Hypothalamus (tissue), 51 donors: ENCODE results near the gene ASIC2.

Experiments
- DNase-seq, 51 donors: peaks; one replicate each; lab custom pipeline; 2025; lab: John Stamatoyannopoulos, UW

Gene ASIC2

DNA sequence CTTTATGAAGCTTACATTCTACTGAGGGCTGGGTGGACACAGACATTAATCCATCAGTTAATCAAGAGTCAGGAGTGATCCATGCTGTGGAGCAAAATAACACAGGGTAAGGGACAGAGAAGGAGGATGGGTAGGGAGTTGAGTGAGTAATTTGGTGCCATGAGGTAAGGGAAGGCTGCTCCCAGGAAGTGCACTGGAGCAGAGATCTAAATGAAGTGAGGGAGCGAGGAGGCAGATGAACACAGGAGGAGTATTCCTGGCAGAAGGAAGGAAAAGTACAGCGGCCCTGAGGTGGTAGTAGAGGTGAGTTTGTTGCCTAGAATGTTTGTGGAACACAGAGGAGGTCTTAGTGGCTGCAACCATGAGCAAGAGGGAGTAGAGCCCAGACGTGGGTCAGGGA, 34.8 kb downstream of the ASIC2 start:
- no peak for DNase-seq

DNA sequence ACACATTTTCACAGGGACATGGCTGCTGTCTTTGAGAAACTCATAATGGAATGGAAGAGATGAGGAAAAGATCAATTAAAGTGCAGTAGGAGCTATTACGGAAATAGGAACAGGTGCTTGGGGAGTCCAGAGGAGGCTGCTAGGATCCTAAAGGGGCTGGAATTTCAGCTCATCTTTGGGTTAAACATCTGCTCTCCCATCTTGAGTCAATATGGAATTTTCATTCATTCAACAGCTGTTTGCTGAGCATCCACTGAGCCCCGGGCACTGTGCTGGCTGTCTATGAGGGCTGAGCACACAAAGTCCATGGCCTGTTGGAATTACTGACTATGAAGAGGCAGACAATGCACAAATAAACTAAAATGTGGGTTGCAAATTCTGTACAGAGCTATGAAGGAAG, 47.9 kb downstream of the ASIC2 start:
- no peak for DNase-seq

DNA sequence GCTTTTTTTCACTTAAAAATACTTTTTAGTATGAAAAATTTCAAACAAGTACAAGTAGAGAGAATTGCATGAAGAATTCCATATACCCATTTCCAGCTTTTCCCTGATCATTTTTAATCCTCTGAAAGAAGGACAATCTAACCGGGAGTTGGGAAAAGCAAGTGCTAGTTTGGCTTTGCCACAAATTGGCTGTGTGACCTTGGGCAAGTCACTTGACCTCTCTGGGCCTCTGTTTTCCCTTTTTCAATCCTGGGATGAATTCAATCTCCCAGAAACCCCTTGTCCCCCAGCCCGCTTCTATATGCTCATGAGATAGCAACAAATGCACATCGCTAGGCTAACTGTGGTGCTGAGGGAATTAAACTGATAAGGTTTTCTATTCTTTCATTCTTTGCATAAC, 49.4 kb downstream of the ASIC2 start:
- no peak for DNase-seq

DNA sequence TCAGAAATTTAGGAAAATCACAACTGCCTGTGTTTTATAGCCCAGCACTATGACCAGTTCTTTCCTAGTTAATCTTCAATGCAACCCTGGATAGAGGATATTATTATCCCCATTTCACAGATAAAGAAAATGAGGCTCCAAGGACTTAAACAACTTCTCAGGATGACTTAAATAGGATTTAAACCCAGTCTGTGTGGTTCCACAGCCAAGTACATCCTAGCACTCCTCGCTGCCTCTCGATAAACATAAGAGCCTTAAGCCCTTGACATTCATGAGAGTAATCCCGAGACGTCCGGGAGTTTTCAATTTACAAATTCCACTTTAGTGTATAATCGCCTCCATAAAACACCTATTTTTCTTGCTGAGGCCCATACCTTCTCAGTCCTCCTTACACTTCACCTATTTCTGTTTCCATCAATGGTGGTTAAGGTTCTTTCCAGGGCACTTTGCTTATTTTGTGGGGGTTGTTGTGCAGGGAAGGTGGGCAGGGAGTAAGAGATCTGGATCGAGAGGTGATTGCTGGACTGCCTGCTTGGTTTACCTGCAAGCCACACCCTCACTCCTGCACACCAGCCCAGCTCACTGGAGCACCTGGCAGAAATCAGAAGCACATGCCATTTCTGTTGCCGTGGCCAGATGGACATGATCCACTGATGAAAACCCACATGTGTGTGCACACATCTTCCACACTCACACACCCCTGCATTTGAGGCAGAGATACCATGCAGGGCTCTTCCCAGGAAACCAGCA, 50.5 kb downstream of the ASIC2 start:
- DNase-seq, result no peak

DNA sequence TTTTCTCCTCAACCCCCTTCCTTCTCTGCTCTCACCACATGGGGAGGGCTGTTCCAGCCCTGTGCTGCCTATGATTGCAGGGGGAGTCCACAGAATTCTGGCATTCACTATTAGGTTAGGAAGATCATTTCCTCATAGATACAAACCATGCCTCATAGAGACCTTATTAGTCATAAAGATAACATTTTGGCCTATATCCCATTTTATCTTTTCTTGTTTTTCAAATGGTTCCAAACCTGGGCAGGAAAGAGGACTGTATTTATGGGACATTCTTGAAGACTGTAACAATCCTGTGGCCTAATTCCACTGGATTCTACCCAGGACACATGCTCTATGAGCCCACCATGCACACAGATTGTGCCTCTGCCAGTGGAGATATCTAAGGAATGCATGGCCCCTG, 51.7 kb downstream of the ASIC2 start:
- DNase-seq, result no peak

DNA sequence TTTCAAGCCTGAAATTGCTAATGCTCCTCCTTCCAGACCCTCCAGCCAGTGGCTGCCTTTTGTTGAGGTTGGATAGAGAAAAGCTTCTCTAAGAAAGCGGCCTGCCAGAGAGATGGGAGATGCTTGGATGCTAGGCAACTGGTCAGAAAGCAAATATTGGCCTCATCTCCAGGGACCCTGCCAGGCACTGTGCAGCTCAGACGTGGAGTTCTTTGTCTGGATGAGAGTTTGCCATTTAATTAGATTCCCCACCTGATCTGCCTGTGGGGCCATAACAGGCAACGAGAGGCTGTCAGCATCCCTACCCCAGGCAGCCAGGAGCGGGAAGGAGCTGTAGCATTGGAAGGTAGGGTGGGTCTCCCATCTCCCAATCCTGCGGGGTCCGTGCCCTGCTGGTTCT, 52.7 kb downstream of the ASIC2 start:
- DNase-seq, result peak in 1 of 51 donors; percentile 7

DNA sequence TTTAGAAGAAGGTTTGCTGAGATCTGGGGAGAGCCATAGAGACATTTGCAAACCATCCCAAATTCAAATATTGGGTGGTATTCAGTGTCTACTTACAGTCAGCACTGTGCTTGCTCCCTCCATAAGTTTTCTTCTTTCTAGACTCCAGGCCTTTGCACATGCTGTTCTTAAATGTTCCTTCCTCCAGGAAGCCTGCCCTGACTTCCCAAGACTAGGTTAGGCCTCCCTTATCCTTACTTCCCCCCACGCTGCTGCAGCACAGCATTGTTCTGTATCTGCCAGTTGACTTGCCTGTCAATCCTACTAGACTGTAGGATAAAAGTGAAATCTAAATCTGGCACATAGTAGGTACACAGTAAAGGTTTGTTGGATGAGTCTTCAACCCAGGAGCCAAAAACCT, 53.4 kb downstream of the ASIC2 start:
- DNase-seq, result no peak

DNA sequence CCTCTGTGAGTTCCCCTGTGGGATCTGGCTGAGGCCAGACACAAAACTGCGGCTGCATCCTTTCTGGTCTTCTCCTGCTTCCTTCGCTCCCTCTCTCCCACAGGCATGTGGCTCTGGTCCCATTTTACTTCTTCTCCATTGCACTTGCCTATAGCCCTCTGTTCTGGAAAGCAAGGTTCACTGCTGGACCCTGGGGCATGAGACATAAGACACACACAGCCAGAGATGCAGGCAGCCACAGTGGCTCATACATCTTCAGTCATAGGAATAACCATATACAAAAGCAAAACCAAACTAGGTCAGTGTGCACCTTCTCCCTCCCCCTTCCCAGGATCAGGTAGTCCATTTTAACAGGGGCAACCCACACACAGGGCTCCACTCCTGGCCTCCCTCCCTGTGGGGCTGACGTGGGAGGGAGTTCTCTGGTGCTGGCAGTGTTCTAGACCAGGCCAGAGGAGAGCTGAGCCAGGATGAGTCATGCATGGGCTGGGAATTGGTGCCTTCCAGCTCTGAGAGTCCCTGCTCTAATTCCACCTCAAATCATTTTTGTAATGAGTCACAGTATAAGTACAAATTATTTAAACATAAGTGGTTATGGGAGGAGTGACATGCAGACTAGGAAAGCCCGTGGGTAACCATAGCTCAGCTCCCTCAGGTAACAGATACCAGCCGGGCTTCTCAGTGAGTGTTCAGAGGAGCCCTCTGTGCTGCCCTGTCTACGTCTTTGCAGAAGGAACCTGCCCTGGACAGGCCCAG, 58.0 kb downstream of the ASIC2 start:
- DNase-seq, result peak in 21 of 51 donors; percentile 4 to 60 (median 22)

DNA sequence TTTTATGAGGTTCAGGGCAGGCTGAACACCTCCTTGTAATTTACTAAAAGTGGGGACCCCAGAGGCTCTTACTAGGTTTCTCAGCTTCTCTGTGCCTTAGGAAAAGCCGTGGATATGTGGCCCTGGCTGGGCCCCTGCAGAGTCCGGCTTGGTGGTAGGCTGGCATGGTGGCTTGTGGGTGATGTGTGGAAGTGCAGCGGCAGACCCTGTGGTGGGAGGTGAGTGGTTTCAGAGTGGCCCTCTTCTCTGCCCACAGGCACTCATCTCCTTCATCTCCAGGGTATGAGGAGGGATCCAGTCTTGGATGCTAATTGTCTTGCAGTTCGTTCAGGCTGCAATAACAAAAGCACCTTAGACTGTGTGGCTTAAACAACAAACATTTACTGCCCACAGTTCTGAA, 58.9 kb downstream of the ASIC2 start:
- DNase-seq, result no peak

DNA sequence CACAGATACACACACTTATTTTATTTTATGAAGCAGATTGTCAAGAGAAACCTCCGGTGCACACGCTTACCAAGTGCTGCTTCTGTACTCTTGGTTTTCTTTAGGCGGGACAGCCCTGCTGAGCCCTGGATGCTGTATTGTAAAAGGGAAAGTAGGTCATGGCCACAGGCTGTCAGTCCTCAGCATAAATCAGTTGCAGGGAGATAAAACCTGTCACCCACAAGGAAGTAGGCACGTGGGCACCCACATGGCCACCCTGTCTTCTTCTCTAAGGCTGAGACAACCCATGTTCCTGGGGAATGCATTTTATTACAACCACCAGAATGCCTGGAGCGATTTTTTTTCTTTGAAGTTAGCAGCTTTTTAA, 59.3 kb downstream of the ASIC2 start:
- peak in 4 of 51 donors; percentile 4 to 8 (median 6) for DNase-seq

DNA sequence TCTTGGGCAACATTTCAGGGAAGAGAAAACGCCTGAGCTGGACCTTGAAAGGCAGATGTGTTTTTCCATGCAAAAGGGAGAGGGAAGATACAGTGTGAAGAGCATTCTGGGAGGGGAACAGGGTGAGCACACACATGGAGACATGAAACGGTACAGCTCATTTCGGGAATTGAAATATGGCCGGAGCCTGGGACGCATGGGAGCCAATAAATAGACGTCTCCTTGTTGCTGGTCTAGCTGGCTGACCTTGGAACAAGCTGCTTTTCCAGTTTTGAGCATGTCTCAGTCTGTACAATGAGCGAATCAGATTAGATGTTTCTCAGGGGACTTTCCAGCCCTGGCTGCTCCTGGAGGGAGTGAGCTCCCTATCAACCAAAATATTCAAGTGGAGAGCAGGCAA, 63.6 kb downstream of the ASIC2 start:
- no peak for DNase-seq

DNA sequence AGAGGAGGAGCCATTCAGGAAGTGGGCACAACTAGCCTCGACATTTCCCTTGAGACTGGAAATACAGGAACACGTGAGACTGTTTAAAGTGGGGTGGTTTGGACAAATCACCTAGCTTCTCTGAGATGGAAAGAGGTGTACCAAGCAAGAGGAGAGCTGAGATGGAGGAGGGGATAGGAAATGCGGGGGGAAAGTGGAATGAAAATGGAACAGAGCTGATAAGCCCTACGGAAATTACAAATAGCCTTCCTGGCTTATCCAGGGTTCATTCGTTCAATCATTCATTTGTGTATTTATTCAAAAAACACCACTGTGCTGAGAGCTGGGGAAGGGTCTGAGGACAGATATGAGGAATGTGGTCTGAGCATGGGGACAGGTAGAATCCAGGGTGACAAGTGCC, 64.1 kb downstream of the ASIC2 start:
- no peak for DNase-seq

DNA sequence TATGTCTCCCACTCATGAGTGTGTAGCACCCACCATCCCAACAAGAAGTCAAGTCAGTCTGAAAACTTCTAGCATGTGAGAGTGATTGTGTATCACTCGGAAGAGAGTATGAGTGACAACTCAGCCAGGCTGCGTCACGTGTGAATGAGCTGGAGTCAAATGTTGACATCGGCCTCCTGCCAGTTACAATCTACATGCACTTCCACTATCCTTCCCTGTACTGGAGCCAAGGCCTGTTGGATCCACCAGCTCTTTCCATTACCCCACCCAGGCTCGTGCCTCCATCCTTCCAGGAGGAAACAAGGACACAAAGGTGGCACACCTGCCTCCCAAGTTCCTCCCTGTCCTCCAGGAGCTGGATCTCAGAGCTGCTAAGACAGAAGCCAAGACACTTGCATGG, 64.5 kb downstream of the ASIC2 start:
- DNase-seq, result no peak

DNA sequence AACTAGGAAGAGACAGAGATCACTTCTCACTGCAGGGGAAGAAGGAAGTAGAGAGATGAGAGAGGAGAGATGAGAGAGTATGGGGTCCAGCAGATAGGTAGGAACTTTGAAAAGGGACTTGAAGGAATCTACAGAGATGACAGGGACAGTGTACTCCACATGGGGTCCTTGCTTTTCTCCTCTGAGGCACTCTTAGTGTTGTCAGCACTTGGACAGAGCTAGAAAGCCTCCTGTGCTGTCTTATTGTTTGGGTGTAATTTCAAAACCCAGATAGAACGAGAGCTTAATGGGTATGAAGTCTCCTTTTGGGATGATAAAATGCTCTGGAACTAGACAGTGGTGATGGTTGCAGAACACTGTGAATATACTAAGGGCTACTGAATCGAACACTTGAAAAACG, 65.2 kb downstream of the ASIC2 start:
- DNase-seq, result no peak

DNA sequence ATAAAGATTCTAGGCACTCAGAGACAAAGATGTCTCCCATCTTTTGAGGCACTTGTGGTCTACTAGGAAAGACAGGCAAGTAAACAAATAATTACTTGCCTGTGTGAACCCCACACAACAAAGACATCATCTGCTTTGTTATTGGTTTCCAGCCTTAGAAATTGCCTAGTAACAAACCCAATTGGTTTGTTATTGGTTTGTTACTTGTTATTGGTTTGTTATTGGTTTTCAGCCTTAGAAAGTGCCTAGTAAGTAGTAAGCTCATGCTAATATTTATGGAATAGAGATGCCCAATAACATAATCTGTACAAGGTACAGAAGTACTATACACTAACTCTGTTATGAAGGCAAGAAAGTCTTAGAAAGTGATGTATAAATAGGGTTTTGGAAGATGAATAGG, 67.1 kb downstream of the ASIC2 start:
- DNase-seq, result no peak

DNA sequence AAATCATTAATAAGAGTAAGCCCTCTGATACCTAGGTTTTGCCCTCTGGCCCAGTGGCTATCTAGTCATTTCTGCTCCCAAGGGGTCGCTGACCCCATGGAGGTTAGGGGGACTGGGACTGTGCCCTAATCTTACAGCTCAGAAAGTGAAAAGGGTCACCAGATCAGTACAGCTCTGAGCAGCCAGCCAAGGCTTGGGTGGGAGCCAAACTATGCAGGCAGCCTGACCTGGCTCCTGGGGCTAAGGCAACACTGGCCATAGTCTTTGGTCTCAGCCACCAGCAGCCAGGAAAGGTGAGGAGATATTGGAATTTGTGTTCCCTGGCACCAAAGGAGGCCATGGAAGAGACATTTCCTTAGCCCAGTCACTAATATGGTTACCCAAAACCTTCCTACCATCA, 67.6 kb downstream of the ASIC2 start:
- DNase-seq, result no peak

DNA sequence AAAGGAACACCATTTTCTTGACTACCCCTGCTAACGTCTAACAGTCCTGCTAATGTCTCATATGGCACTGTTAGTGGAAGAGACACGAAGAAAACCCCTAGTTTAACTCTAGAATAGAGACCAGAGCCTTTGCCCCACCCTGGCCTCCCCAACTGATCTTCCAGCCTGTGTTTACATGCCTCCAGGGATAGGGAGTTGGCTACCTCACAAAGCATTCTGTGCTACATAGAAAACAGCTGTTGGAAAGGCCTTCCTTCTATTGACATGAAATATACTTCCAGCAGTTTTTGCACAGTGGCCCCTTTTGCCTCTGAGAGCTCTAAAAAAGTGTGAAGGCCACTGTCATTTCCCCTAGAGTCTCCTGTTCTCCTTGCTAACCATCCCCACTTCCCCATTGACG, 73.1 kb downstream of the ASIC2 start:
- DNase-seq, result no peak

DNA sequence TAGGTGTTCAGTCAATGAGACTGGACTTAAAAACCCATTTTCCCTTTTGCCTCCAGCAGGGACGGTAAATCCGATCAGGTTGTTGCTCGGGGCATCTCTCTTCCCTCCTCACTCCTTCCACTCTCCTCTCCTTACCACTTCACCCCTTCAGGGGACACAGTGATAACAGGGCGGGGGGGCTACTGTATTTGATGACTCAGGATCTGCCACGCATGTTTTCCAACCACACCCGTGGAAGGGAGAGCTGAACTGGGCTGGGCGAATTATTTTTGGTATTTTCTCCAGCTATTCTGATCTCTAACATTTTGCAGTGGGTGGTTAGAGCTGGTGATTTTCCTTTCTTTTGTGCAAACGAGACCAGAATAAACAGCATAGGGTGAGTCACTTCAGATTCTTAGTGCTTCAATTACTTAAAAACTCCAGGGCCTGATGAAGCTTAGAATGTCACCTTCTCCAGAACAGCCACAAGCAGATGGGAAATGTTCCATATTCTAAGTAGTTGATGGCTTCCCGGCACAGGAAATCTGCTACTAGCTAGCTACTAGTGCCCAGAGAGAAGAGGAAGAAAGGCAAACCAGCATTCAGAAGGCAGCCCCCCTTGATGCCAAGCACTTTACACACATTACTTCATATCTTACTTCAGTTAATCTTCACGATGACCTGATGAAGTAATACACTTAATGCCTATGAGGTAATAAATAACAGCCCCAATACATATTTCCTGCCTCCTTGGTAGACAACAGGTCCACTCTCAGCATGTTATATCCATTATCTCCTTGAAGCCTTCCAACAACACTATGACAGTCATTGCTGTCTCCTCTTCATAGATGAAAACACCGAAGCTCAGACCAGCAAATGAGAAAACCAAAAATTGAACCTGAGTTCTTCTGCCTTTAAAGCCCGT, 74.1 kb downstream of the ASIC2 start:
- DNase-seq, result peak in 1 of 51 donors; percentile 48

DNA sequence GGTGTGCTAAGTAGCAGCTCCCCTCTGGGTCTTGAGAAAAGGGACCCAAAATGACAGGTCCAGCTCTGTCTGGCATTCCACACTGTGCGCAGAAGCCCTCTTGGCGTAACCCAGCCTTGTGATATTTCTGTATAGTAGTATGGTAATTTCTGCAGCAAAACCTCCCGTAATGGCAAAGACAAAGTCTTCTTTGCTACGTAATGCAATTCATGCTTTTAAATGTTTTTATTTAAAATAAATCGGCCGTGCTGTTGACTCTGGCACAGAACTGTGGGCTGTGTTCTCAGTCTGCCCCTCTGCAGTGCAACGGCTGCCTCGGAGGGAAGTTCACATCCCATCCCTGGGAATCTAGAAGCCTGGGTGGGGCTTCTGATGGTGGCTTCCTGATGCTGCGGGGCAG, 75.2 kb downstream of the ASIC2 start:
- no peak for DNase-seq

DNA sequence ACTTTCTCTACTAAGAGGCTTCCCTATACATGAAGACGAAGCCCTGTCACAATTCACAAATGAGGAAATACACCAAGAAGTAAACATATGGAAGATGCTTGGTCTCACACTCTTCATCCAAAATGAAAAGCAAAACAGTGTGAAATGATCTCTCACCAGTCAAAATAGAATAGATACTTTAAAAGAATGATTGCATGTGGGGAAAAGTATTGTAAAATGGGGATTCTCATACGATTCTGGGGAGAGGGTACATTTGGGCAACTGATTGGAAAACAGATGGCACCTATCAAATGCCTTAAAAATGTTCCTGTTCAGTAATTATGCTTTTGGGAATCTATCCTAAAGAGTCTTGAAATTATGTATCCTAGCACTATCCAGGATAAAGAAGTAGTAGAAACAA, 78.1 kb downstream of the ASIC2 start:
- no peak for DNase-seq

DNA sequence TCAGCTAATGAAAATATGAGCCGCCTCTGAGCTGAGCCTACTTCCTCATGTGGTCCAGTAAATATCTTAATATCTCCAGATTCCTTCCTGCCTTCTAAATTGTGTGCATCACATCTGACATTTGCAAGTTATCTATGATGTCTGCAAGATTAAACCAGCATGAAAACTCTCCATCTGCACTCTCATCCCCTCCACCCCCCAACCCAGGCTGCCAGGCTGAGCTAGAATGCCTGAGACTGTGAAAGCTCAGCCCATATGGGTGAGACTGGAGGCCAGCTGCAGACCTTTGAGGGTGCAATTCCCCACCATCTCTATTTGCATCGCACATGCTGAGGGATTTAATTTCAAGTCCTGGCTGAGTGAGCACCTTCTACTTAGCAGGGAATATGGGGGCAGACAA, 82.8 kb downstream of the ASIC2 start:
- DNase-seq, result no peak
